Stimulated activated CD4-positive, alpha-beta T cell treated with anti-CD3 and anti-CD28 coated beads, Interleukin-1b, Interleukin-23, amount 100 ng/mL, for 4 hours (primary cell): ENCODE measurements around the gene TFCP2.
"Not testable (repeated sequence)": the region's sequence is repeated elsewhere in the genome, so short reads cannot be mapped to it uniquely, and the experiment has no call there.

Experiments used
- DNase-seq, 2 donors: peaks; one replicate each; pipeline ENCODE4 v3.0.0-alpha.2; 2020; ENCODE audit warnings: low read depth in 2 of 2

TFCP2 gene

DNA sequence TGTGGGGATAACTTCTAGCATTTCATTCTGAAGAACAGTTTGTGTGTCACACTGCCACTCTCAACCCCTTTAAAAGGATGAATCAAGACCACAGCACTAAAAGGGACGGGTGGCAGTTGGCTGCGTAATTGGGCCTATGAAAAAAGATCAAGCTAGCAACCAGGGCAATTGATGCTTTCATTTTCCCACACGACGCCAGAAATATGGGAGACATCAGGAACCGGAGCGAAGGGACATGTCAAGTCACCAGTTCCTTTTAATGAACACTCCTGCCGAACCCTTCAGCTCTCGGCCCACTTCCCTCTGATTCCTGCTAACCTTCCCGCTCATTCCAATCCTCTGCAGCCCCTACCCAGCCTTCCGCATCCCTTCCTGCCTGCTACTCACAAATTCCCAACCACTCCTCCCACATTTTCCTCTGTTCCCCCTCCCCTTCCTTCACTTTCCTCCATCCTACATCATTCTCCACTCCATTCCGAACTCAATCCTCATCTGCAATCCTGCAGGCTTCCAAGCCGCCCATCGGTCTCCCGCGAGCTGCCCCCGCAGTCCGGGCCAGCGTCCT lies 90.3 kb downstream of the TFCP2 start:
- DNase-seq: peak in 1 of 2 donors; percentile 10

DNA sequence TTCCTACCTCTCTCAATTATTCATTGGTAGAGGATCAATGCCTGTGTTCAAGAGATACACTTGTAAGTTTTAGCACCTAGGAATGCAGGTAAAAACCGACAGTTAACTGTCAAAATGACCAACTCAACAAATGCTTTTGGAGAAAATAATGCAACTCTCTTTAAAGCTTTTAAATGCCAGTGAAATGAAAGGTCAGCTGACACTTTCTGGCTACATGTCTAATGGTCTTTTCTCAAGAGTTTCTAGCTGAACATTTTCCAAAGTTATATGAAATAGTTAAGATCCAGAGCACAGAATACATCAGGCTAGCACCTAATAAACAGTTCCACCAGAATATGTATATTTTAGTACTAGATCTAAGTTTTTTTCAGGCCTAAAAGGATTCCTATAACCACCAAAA lies 91.5 kb downstream of the TFCP2 start:
- no peak for DNase-seq

DNA sequence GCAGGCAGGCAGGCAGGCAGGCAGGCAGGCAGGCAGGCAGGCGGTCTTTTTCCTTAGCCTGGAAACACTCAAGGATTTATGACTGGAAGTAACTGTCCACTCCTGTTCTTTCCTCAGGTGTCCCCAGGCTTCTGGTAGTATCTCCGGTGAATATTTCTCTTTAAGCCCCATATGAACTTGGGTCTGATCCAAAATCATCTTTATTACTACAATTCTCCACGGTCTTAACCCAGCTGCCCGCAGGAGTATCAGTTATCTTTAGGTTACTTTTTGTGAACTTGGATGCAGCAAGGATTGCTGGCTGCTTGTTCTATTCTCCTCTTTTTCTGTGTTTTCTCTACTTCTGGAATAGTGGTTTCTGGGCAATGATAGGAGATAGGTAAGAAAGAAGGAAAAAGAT lies 92.8 kb downstream of the TFCP2 start:
- no peak for DNase-seq

DNA sequence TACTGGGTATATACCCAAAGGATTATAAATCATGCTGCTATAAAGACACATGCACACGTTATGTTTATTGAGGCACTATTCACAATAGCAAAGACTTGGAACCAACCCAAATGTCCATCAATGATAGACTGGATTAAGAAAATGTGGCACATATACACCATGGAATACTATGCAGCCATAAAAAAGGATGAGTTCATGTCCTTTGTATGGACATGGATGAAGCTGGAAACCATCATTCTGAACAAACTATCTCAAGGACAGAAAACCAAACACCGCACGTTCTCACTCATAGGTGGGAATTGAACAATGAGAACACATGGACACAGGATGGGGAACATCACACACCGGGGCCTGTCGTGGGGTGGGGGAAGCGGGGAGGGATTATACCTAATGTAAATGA lies 94.1 kb downstream of the TFCP2 start:
- not testable (repeated sequence) for DNase-seq

DNA sequence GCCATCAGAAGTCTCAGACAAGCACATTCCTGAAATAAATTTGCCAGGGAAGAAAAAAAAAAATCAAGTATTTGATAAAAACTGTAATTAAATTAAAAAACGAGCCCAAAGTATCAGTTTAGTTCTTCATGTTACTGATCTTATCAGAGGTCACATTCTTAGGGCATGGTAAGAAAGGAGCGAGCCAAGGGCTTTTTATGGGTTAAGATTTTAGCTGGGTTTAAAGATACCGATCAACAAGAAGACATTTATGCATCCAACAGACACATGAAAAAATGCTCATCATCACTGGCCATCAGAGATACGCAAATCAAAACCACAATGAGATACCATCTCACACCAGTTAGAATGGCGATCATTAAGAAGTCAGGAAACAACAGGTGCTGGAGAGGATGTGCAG lies 94.6 kb downstream of the TFCP2 start:
- not testable (repeated sequence) for DNase-seq

DNA sequence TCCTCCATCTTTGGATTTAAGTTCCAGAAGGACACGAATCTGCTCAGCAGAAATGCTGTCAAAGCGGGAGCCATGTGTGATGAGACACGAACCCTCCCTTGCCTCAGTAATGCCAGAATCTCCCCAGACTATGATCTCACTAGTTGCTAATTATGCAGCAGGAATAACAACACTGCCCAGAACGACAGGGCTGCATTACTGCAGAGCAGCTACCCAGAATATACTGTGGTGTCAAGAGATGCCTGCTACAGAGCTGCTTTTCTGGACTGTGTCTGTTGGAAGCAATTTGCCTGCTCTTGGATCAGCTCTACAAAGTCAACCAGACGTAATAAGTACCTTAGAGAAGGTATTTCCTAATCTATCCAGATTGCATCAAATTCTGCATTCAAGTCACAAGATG lies 95.0 kb downstream of the TFCP2 start:
- no peak for DNase-seq

DNA sequence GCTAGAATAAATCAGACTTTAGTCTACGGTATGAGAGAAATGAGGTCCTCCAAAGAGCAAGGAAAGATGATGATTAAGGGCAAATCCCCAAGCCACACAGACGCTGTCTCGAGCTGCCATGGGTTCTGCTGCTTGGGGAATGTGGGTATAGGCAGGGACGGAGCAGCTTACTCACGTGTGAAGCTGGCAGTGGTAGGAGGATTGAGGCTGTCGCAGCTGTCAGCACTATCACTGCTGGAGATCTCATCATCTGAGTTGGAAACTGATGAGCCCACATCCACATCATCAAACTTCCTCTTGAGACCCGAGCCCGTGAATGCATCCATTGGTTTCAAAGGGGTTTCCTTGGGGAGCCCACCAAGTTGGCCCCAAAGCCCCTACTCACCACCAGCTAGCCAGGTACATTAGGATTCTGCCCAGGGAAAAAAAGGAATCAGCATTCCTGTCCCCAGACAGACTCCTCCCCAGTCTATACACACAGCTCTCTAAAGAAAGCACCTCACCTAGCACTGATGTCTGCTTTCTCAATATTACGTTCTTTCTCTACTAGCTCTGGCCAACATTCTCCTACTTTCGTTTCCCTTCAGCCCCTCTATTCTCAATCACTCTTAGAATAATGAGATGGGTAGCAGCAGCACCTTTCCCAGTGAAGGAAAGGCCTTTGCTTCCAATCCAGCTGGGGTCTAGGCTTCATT lies 96.6 kb downstream of the TFCP2 start:
- DNase-seq: no peak

DNA sequence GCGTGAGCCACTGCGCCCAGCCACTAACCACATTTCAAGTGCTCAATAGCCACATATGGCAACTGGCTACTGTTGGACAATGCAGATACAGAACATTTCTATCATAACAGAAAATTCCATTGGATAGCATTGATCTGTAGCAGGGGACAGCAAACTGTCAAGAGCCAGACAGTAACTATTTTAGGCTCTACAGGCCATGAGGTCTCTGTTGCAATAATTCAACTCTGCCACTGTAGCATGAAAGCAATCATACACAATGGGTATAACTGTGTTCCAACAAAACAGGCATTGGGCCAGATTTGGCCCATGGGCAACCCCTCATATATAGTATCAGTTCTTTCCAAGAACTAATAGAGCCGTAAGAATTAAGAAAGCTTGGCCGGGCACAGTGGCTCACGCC lies 97.5 kb downstream of the TFCP2 start:
- DNase-seq: no peak

DNA sequence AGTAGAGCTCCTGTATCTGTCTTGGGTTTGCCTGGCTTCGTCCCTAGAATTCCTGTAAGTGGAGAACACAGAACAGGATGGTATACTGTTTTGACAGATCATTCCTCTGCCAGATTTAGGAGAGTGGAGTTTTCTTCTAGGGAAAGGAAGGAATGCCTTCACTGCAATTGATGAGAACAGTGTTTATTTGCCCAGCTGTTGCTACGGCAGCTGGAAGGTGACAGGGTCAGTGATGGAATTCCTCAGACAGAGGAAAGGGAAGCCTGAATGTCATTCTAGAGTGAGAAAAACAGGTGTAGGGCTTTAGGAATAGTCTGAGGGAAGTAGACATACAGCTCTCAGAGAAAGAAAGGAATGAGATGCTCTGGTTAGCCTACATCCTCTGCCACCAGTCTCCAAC lies 101.3 kb downstream of the TFCP2 start:
- no peak for DNase-seq

DNA sequence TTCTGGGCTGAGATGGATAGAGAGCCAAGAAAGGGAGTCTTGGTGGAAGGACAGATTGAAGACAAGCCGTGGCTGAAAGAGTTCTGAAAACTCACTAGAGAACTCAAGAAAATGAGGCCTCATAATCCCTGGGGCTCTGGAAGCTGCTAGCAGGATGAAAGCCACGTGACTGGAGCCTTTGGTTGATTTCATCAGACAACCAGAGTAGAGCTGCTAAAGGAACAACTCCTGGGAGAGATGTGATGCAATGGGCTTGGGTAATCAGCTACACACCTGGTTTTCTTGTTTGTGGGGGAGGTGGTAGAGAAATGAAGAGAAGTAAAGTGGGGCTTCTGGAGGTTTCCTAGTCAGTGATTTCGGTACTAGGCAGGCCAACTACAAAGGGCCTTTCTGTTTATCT lies 102.9 kb downstream of the TFCP2 start:
- no peak for DNase-seq

DNA sequence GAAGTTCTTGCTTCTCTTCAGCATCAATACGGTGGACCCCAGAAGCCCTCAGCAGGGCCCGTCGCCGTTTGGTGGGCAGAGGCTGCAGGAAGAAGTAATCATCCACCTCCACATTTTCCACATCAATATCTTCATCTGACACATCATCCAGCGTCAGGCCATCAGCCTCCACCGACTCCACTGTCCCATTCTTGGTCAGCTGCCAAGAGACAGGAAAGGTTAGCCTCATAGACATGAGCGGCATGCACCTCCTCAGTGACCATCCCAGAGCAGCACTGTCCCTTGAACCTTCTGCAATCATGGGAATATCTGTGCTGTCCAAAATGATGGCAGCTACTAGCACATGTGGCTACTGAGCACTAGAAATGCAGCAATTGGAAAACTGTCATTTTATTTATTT lies 105.2 kb downstream of the TFCP2 start:
- DNase-seq: no peak

DNA sequence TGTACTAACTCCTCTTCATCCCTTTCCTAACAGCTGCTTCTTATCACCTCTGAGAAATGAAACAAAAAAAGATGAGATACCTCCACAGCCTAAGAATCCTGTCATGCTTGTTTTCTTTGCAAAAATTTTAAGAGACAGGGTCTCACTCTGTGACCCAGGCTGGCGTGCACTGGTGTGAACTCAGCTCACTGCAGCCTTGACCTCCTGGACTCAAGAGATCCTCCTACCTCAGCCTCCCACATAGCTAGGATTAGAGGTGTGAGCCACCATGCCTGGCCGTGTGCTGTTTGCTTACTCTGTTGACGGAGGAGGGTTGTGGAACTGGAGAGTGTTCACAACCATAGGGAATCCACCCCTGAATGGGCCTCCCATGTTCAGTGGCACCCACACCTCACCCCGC lies 105.7 kb downstream of the TFCP2 start:
- no peak for DNase-seq

DNA sequence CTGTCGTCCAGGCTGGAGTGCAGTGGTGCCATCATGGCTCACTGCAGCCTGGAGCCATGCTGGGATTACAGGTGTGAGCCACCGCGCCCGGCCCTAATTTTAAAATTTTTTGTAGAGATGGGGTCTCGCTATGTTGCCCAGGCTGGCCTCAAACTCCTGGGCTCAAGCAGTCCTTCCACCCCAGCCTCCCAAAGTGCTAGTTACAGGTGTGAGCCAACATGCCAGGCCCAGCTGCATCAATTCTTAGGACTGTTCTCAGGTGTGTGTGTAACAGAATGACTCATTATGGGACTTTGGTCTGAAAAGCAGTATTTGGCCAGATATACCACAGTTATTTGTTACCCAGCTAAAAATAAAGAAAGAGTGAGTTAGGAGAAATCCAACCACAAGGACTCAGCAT lies 107.4 kb downstream of the TFCP2 start:
- no peak for DNase-seq

DNA sequence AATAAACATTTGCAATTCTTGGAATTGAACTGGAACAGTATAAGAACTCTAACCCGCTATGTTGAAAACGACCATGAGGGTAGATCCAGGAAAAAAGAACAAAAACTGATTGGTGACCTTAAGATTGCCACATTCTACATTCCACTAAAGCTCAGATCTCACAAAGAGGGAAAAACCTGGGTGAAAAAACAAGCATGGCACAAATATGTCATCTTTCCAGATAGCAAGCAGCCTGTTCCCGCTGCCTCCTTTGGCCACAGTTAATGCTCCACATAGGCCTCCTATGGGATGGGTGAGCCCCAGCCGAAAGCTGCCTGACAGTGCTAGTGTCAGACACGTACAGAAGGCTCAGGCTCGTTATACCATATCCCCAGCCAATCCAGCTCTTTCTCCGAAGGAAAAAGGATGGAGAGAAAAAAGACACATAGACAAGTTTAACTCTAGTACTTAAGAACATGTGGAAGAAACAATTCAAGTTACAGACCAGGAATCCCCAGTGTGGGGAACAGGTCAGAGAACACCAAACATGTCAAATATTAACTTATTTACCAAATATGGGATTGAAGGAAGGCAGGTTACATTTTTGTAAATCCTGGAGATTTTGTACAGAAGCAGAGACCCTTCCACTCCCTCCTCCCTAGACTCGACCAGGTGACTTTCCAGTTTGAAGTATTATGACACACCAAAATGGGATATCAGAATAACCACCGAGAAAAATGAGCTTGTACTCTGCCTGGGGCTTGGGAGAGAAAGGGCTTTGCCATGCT lies 110.1 kb downstream of the TFCP2 start:
- no peak for DNase-seq

DNA sequence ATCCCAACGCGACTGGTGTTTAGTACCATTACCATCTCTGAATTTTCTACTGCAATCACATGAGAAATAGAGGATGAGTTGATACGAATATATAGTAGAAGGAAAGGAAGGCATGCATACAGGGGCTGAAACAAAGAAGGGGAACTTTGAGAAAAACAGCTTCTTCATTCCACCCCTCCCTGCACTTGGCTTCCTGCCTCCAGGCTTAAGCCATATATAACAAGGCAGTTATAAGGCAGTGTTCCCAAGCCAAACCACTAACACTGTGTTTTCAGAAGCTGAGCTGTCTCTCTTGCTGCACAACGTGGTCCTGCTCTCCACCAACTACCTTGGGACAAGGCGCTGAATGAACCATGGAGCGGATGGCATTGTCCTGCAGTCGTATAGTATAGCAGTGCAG lies 113.8 kb downstream of the TFCP2 start:
- no peak for DNase-seq

DNA sequence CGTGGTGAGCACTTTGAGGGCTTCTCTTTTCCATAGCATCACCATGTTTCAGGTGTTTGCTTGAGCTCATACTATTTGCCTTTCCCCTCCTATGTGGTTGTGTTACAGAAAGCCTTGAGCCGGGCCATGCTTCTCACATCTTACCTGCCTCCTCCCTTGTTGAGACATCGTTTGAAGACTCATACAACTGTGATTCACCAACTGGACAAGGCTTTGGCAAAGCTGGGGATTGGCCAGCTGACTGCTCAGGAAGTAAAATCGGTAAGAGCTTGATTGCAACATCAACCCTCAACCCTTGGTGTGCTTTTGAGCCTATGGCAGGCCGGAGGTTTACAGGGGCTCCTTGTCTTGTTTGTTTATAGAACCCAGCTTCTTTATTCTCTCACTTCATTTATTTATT lies 116.7 kb downstream of the TFCP2 start:
- no peak for DNase-seq

DNA sequence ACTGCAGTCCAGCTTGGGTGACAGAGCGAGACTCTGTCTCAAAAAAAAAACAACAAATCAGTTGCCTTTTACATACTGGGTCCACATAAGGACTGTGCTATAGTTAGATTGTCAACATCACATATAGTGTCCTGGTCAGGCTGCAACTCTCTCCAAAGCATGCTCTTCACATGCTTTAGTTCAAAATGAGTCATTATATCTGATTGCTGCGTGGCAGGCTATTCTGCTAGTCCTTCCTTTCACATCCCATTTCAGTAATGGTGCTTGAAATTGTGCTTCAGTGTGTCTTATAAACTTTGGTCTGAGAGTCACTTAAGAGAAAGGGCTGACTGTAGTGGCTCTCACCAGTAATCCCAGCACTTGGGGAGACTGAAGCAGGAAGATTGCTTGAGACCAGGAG lies 117.9 kb downstream of the TFCP2 start:
- no peak for DNase-seq

DNA sequence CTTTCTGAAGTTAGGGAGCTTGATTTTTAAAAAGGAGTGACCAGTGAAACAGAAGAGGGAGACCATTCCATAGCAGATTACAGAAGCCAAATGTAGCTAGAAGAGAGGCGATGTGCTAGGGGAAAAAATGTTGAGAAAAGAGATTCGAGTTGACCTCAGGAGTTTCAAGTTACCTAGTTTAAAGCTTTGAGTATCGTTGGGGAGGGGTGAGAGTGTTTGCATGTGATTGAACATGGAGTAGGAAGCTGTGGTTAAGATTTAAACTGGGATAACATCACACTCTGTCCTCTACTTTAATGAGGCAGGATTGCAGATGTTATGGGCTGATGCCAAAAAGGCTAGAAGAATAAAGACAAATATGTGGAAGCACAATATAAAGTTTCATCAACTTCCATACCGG lies 121.1 kb downstream of the TFCP2 start:
- DNase-seq: no peak

DNA sequence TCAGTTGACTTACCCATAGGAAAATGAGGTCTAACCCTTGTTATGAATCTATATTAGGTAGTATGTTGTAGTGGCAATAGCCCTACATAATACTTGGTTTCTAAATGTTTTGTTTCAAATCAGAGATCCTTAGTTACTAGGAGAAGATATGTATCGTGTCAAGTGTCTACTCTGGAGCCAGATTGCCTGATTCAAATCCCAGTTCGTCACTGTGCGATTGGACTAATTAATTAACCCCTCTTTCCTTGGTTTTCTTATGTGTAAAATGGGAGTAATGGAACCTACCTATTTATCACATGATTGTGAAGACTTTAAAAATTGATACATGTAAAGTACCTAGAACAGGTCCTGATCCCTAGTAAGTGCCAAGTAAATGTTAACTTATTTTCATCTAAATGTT lies 123.4 kb downstream of the TFCP2 start:
- DNase-seq: no peak

DNA sequence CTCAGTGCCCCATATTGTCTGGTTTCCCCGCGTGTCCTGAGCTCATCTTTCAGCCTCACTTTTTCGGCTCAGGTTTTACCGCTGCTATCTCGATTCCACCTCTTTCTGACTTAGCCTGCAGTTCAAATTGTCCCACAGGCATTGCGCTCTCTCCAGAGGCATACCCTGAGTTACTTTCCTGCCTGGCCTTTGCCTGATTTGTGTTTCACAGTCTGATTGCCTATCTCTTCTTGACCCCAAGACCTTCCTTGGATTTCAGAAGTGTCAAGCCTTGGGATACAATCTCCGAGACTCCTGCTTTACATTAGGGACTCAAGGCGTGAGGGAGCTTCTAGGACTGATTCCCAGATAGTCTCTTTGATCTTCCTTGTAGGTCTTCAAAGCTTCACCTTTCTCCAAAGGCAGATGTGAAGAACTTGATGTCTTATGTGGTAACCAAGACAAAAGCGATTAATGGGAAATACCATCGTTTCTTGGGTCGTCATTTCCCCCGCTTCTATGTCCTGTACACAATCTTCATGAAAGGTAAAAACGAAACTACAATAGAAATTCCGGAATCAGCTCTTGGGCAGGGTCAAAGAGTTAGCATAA lies 124.2 kb downstream of the TFCP2 start:
- no peak for DNase-seq

DNA sequence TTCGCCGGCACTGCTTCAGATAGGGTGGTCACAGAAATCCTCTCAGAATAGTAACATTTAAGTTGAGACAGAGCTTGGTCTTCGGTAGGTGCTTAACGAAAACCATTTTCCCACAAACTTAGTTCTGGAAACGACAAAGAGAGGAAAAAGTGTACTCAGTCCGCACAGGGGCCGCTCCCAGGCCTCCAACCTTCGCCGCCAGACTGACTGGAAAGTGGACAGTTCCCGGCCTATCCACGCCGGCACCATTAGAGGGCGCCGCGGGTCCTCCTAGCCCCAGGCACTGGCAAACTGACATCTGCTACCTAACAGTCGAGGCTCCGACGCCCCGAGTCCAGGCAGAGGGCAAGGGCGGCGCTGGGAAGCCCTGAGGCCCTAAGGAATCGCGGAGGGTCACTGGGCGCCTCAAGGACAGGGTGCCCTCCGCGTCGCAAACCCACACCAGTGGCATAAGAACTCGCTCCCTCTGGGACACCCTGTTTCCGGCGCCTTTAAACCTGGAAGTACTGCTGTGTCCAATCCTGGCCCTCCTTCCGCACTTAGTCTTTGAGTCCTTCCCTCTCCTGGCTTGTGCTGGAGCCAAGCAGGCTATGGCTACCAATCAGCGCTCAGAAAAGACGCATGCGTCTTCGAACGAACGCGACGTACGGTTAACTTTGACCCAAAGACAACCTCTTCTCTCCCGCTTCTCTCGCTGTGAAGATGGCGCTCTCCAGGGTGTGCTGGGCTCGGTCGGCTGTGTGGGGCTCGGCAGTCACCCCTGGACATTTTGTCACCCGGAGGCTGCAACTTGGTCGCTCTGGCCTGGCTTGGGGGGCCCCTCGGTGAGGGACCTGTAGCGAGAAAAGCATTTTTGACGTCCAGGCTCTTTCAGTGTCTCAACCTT lies 125.0 kb downstream of the TFCP2 start, which contains the start of gene LETMD1:
Gene LETMD1 (plus strand): TSS at position 673 of the 886 bp plus-strand sequence. CDS start 30 bp downstream, at position 703.
- DNase-seq: peak; percentile 79 to 82
